KMS-11 (cell line): ENCODE results near the gene AUTS2.

Source experiments
- H2AFZ ChIP-seq: fragments of 200-600 bp; sonication (generic); 2 replicates; pipeline ENCODE4 v1.6.1; 2016; ENCODE audit warnings: antibody characterized with exemption, mixed run types, low read depth
- H3K27ac ChIP-seq: fragments of 200-600 bp; sonication (generic); 2 replicates; pipeline ENCODE4 v1.6.1; 2016; ENCODE audit warnings: mild to moderate bottlenecking, mixed run types
- H3K27me3 ChIP-seq: fragments of 200-600 bp; sonication (generic); 2 replicates; pipeline ENCODE4 v1.6.1; 2017; ENCODE audit warnings: mild to moderate bottlenecking, low read depth, mixed run types, moderate library complexity; ENCODE audit not compliant: insufficient read depth
- H3K36me3 ChIP-seq: fragments of 200-600 bp; sonication (generic); 2 replicates; pipeline ENCODE4 v1.6.1; 2017; ENCODE audit warnings: mild to moderate bottlenecking, mixed run types; ENCODE audit not compliant: insufficient read depth
- H3K4me1 ChIP-seq: fragments of 200-600 bp; sonication (generic); 2 replicates; pipeline ENCODE4 v1.6.1; 2016; ENCODE audit warnings: mild to moderate bottlenecking, low read depth, mixed run types; ENCODE audit not compliant: poor library complexity, severe bottlenecking
- H3K4me2 ChIP-seq: fragments of 200-600 bp; sonication (generic); 2 replicates; pipeline ENCODE4 v1.7.0; 2016; ENCODE audit warnings: mild to moderate bottlenecking, mixed run types
- H3K4me3 ChIP-seq: fragments of 200-600 bp; sonication (generic); IDR thresholded peaks from 2 replicates; pipeline ENCODE4 v1.6.1; 2017; ENCODE audit warnings: low read depth, low read length, mixed read lengths; ENCODE audit not compliant: insufficient read depth
- H3K79me2 ChIP-seq: fragments of 200-600 bp; sonication (generic); 2 replicates; pipeline ENCODE4 v1.6.1; 2016; ENCODE audit warnings: low read depth, mixed run types; ENCODE audit not compliant: insufficient read depth
- H3K9ac ChIP-seq: fragments of 200-600 bp; sonication (generic); 2 replicates; pipeline ENCODE4 v1.6.1; 2016; ENCODE audit warnings: mild to moderate bottlenecking, mixed run types
- H4K20me1 ChIP-seq: fragments of 200-600 bp; sonication (generic); 2 replicates; pipeline ENCODE4 v1.6.1; 2016; ENCODE audit warnings: mild to moderate bottlenecking, mixed run types; ENCODE audit not compliant: insufficient read depth
- CTCF ChIP-seq: fragments of 200-600 bp; sonication (generic); conservative IDR thresholded peaks from 2 replicates; pipeline ENCODE4 v1.6.1; 2017; ENCODE audit warnings: low read depth, mild to moderate bottlenecking, antibody characterized with exemption, low read length, moderate library complexity, mixed read lengths

The AUTS2 gene

GRCh38 chr7:70322856-70323255, 724.6 kb downstream of the AUTS2 start:
- H3K36me3 ChIP-seq: no peaks in the 10 kb centered on the region
- no peaks in the 10 kb centered on the region for H4K20me1 ChIP-seq
- no peak overlapping the region for H3K4me3 ChIP-seq
- H3K9ac ChIP-seq: no peak overlapping the region
- H3K4me2 ChIP-seq: no peak overlapping the region
- H3K79me2 ChIP-seq: no peaks in the 10 kb centered on the region
- no peak overlapping the region for H2AFZ ChIP-seq
- no peaks in the 10 kb centered on the region for H3K27me3 ChIP-seq
- no peak overlapping the region for H3K27ac ChIP-seq
- H3K4me1 ChIP-seq: no peaks in the 10 kb centered on the region
- TF ChIP-seq CTCF: no peak

GRCh38 chr7:70325509-70326101, 727.3 kb downstream of the AUTS2 start:
- Histone ChIP-seq H3K27me3 (no peaks in the 10 kb centered on the region), H3K27ac (no peak overlapping the region), H3K4me2 (no peak overlapping the region), H3K4me1 (no peaks in the 10 kb centered on the region), H3K36me3 (no peaks in the 10 kb centered on the region), H2AFZ (no peak overlapping the region), H4K20me1 (no peaks in the 10 kb centered on the region), H3K4me3 (no peak overlapping the region), H3K9ac (no peak overlapping the region), H3K79me2 (no peaks in the 10 kb centered on the region)
- no peak for TF ChIP-seq CTCF

- Histone ChIP-seq H4K20me1 (no peaks in the 10 kb centered on the region), H2AFZ (no peak overlapping the region), H3K9ac (no peak overlapping the region), H3K79me2 (no peaks in the 10 kb centered on the region), H3K36me3 (no peaks in the 10 kb centered on the region), H3K4me3 (no peak overlapping the region), H3K27me3 (no peaks in the 10 kb centered on the region), H3K27ac (no peak overlapping the region), H3K4me2 (no peak overlapping the region), H3K4me1 (no peaks in the 10 kb centered on the region)
- TF ChIP-seq CTCF: no peak
Measured at GRCh38 chr7:70334295-70334694, 736.0 kb downstream of the AUTS2 start.

GRCh38 chr7:70334871-70335270, 736.6 kb downstream of the AUTS2 start:
- no peak overlapping the region for H3K27ac ChIP-seq
- no peak overlapping the region for H2AFZ ChIP-seq
- no peak for TF ChIP-seq CTCF
- no peak overlapping the region for H3K4me3 ChIP-seq
- no peaks in the 10 kb centered on the region for H3K79me2 ChIP-seq
- no peak overlapping the region for H3K4me2 ChIP-seq
- H3K27me3 ChIP-seq: no peaks in the 10 kb centered on the region
- no peak overlapping the region for H3K9ac ChIP-seq
- no peaks in the 10 kb centered on the region for H3K4me1 ChIP-seq
- no peaks in the 10 kb centered on the region for H3K36me3 ChIP-seq
- H4K20me1 ChIP-seq: no peaks in the 10 kb centered on the region
